HepG2 (cell line): Measurements from ENCODE around the gene AGR3. TPM values are rescaled to one million over a fixed set of nuclear protein-coding genes. Genes with fewer than 3 reads are reported as not detected.

Experiments
- ATAC-seq: fragments of 200-7000 bp; cut with Tn5 transposase; 3 replicates; pipeline ENCODE4 v1.9.1; 2020; ENCODE audit warnings: mild to moderate bottlenecking, moderate library complexity
- BruUV-seq: library from RNA; stranded (reverse); fragments of 400-500 nt; replicated peaks from 2 replicates; lab custom pipeline; 2021; lab: Mats Ljungman, UMichigan
- CTCF ChIA-PET: fragments of 300-600 bp; formaldehyde crosslinking; extraction: SDS; loops from one replicate; lab custom pipeline; 2021; ENCODE audit warnings: low total read pairs, inconsistent platforms, low intra/inter-chr PET ratio; lab: Yijun Ruan, JAX
- POLR2A ChIA-PET: fragments of 350-600 bp; sonication (Branson Sonifier 250); formaldehyde crosslinking; loops from one replicate; lab custom pipeline; 2020; ENCODE audit warnings: antibody characterized with exemption, inconsistent platforms; lab: Yijun Ruan, JAX
- DNase-seq: peaks from one replicate; pipeline ENCODE4 v3.0.0-alpha.2; 2015; ENCODE audit warnings: low spot score
- FAIRE-seq: peaks from 3 replicates; lab custom pipeline; 2011; peaks lifted over from hg19 to GRCh38; lab: Jason Lieb, UNC
- H2AFZ ChIP-seq: one replicate; pipeline ENCODE4 v1.6.1; 2011; ENCODE audit warnings: low read length, inconsistent platforms
- H3K27ac ChIP-seq: fragments of 300-600 bp; 3 replicates; pipeline ENCODE4 v1.8.0; 2011; ENCODE audit warnings: mixed run types, mild to moderate bottlenecking, mixed read lengths, low read length, inconsistent platforms; ENCODE audit not compliant: insufficient read depth; ENCODE audit errors: extremely low read length
- H3K27me3 ChIP-seq, 2 experiments: fragments of 200-600 bp in 1 of 2; 2 replicates in 1 of 2; 3 replicates in 1 of 2; pipeline versions ENCODE4 v1.6.0 to v1.8.0; 2011; ENCODE audit warnings: low read length in 2 of 2, mild to moderate bottlenecking in 2 of 2, moderate library complexity in 2 of 2, inconsistent platforms in 1 of 2; ENCODE audit not compliant: insufficient read depth in 2 of 2, control insufficient read depth in 1 of 2
- H3K36me3 ChIP-seq, 2 experiments: fragments of 200-600 bp in 1 of 2; replicated peaks in 1 of 2; 2 replicates in 1 of 2; 3 replicates in 1 of 2; pipeline versions ENCODE4 v1.5.1 to v1.8.0; 2011; ENCODE audit warnings: low read length in 2 of 2, inconsistent platforms in 1 of 2; ENCODE audit not compliant: insufficient read depth in 2 of 2, control insufficient read depth in 1 of 2
- H3K4me1 ChIP-seq: 2 replicates; pipeline ENCODE4 v1.5.1; 2012; ENCODE audit warnings: low read length, inconsistent platforms; ENCODE audit not compliant: insufficient read depth
- H3K4me2 ChIP-seq: 2 replicates; pipeline ENCODE4 v1.6.0; 2011; ENCODE audit warnings: low read depth, low read length, inconsistent platforms
- H3K4me3 ChIP-seq, 3 experiments: fragments of 200-600 bp in 1 of 3; sonication (generic), shearing (Covaris generic) in 1 of 3; replicated peaks in 1 of 3; 2 replicates each; pipeline ENCODE4 v1.5.1; 2011 to 2016; ENCODE audit warnings: low read length in 3 of 3, inconsistent platforms in 2 of 3, low read depth in 2 of 3, mild to moderate bottlenecking in 2 of 3, control low read depth in 1 of 3, mixed read lengths in 1 of 3; ENCODE audit not compliant: insufficient read depth in 1 of 3
- H3K79me2 ChIP-seq: one replicate; pipeline ENCODE4 v1.6.1; 2011; ENCODE audit warnings: low read length, inconsistent platforms; ENCODE audit not compliant: insufficient read depth
- H3K9ac ChIP-seq: 2 replicates; pipeline ENCODE4 v1.6.0; 2011; ENCODE audit warnings: mild to moderate bottlenecking, low read depth, low read length, inconsistent platforms; ENCODE audit not compliant: insufficient read depth
- H3K9me3 ChIP-seq: 2 replicates; pipeline ENCODE4 v1.5.1; 2012; ENCODE audit warnings: mild to moderate bottlenecking, low read length
- H4K20me1 ChIP-seq: 2 replicates; pipeline ENCODE4 v1.6.0; 2011; ENCODE audit warnings: inconsistent platforms, mild to moderate bottlenecking, low read length, moderate library complexity; ENCODE audit not compliant: insufficient read depth
- BORCS8-MEF2B ChIP-seq: sonication (generic); formaldehyde crosslinking; IDR thresholded peaks from 2 replicates; pipeline ENCODE4 v1.8.0; 2022; ENCODE audit warnings: mild to moderate bottlenecking, missing genetic modification reagents
- EEA1 ChIP-seq: sonication (generic); formaldehyde crosslinking; IDR thresholded peaks from 2 replicates; pipeline ENCODE4 v1.5.1; 2020; ENCODE audit warnings: mild to moderate bottlenecking, missing genetic modification reagents, borderline replicate concordance
- HNRNPUL1 ChIP-seq: fragments of 200-400 bp; formaldehyde crosslinking; IDR thresholded peaks from 2 replicates; pipeline ENCODE4 v1.6.1; 2017; ENCODE audit warnings: low read depth, mild to moderate bottlenecking, low read length, moderate library complexity
- NCOA5 ChIP-seq: sonication (generic); formaldehyde crosslinking; IDR thresholded peaks from 2 replicates; pipeline ENCODE4 v1.4.0; 2020; ENCODE audit warnings: missing genetic modification reagents
- NFE2 ChIP-seq: sonication (generic); formaldehyde crosslinking; IDR thresholded peaks from 2 replicates; pipeline ENCODE4 v1.4.0; 2020; ENCODE audit warnings: missing genetic modification reagents
- PCBP1 ChIP-seq: fragments of 200-400 bp; formaldehyde crosslinking; IDR thresholded peaks from 2 replicates; pipeline ENCODE4 v1.6.1; 2017; ENCODE audit warnings: mild to moderate bottlenecking, low read depth, low read length, borderline replicate concordance
- RFX1 ChIP-seq: fragments of 450-650 bp; IDR thresholded peaks from 2 replicates; pipeline ENCODE4 v1.6.1; 2017
- SALL1 ChIP-seq: sonication (generic); formaldehyde crosslinking; IDR thresholded peaks from 2 replicates; pipeline ENCODE4 v1.8.0; 2022; ENCODE audit warnings: mild to moderate bottlenecking, missing genetic modification reagents
- ZBTB3 ChIP-seq: sonication (generic); formaldehyde crosslinking; IDR thresholded peaks from 2 replicates; pipeline ENCODE4 v1.4.0; 2020; ENCODE audit warnings: low read depth, mild to moderate bottlenecking, moderate library complexity, missing genetic modification reagents, borderline replicate concordance
- ZNF253 ChIP-seq: sonication (generic); formaldehyde crosslinking; IDR thresholded peaks from 2 replicates; pipeline ENCODE4 v1.8.0; 2022; ENCODE audit warnings: mild to moderate bottlenecking, missing genetic modification reagents, borderline replicate concordance
- ZNF256 ChIP-seq: sonication (generic); formaldehyde crosslinking; conservative IDR thresholded peaks from 2 replicates; pipeline ENCODE4 v1.4.0; 2020; ENCODE audit warnings: missing genetic modification reagents
- ZNF550 ChIP-seq: sonication (generic); formaldehyde crosslinking; IDR thresholded peaks from 2 replicates; pipeline ENCODE4 v1.4.0; 2020; ENCODE audit warnings: mild to moderate bottlenecking, missing genetic modification reagents, borderline replicate concordance
- ZNF562 ChIP-seq: sonication (generic); formaldehyde crosslinking; IDR thresholded peaks from 2 replicates; pipeline ENCODE4 v1.8.0; 2022; ENCODE audit warnings: missing genetic modification reagents, borderline replicate concordance
- ZNF589 ChIP-seq: sonication (generic); formaldehyde crosslinking; conservative IDR thresholded peaks from 2 replicates; pipeline ENCODE4 v1.8.0; 2022; ENCODE audit warnings: mild to moderate bottlenecking, moderate library complexity, missing genetic modification reagents
- ZNF788 ChIP-seq: sonication (generic); formaldehyde crosslinking; IDR thresholded peaks from 2 replicates; pipeline ENCODE4 v1.5.0; 2020; ENCODE audit warnings: mild to moderate bottlenecking, missing genetic modification reagents, borderline replicate concordance
- in situ Hi-C: cut with HindIII; loops from 2 replicates; pipeline ENCODE4 v1.10.0; 2017; ENCODE audit warnings: low pct_unique_long_range_greater_than_20kb; ENCODE audit not compliant: extremely low pct_ligation_motif_present
- intact Hi-C: fragments of 100-400 bp; cut with micrococcal nuclease; formaldehyde crosslinking; loops from one replicate; pipeline ENCODE4 v1.10.0; 2022; ENCODE audit not compliant: unreplicated experiment
- polyA plus RNA-seq, 8 experiments: library from polyadenylated mRNA; depleted of rRNA in 3 of 8; stranded (reverse) in 7 of 8; unstranded in 1 of 8; fragments of >200 nt; fragmentation: Illumina TruSeq in 4 of 8; extraction: Trizol in 4 of 8; gene quantifications; 2 replicates each; pipeline versions ENCODE4 v1.2.1 to v1.2.3, GENCODE V29; 2011 to 2016; ENCODE audit warnings: low read depth in 4 of 8, missing spikeins in 1 of 8, mixed read lengths in 1 of 8; ENCODE audit not compliant: insufficient read depth in 1 of 8
- total RNA-seq, 5 experiments: library from RNA; depleted of rRNA; stranded (reverse); fragments of >200 nt; fragmentation: Illumina TruSeq; extraction: Trizol; gene quantifications; 2 replicates each; pipeline ENCODE4 v1.2.3, GENCODE V29; 2016; ENCODE audit warnings: low read depth in 1 of 5
- TF ChIP-seq, protein P1 (sequence below): sonication (generic); formaldehyde crosslinking; IDR thresholded peaks from 2 replicates; pipeline ENCODE4 v1.4.0; 2020; ENCODE audit warnings: missing genetic modification reagents
- TF ChIP-seq, protein P2 (sequence below): sonication (generic); formaldehyde crosslinking; IDR thresholded peaks from 2 replicates; pipeline ENCODE4 v1.8.0; 2022; ENCODE audit warnings: missing genetic modification reagents, mild to moderate bottlenecking, borderline replicate concordance

Gene AGR3
- total and polyA plus RNA-seq, 2 of the 13 experiments (the other 11 are each of a cell fraction or from before 2014, with no cell fraction given), result not detected

DNA sequence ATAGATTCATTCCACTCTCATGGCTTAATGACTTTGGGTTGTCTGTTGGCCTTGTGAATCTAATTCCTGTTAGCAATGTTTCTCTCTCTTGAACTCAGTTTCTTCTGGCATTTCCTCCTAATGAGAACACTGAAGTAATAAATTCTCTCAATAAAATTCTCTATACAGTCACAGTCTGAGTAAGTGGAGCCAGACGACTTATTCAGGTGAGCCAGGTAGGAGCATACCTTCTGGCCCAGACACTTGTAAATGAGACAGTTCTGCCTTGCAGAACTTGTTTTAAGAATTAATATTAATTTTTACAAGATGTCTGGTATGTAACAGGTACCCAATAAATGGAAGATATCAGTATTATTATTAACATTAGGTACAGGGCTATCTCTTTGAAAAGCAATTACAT is 48.4 kb downstream of the AGR3 start (continued):
- no peak for TF ChIP-seq BORCS8-MEF2B (CRISPR knock-in tag)

DNA sequence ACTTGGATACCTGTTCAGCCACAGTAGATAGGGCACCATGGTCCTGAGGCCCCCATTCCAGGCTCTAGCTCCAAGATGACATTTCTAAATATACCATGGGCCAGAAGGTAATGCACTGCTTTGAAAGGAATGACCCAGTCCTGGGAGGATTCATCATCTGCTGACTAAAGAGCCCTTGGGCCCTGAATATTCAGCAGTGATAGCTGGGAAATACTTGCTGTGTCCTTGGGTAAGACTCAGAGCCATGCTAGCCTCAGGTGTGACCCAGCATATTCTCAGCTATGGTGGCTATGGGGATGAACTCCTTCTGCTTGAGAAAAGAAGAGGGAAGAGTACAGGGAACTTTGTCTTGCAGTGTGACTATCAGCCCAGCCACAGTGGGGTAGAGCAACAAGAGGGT is 55.7 kb downstream of the AGR3 start:
- in situ Hi-C loops, result no loop called here

More for the DNA sequence above, 55.7 kb downstream of the AGR3 start:
- Histone ChIP-seq H3K4me3 (no peak overlapping the region), H3K4me1 (peaks cover 7% of the 10 kb centered on the region; the same call in 1 of the 2 replicates), H3K9ac (no peak overlapping the region), H3K27ac (no peak overlapping the region), H3K9me3 (no peaks in the 10 kb centered on the region), H3K4me2 (no peak overlapping the region), H3K27me3 (no peaks in the 10 kb centered on the region; a peak in 1 of 5 replicates), H2AFZ (no peak overlapping the region), H4K20me1 (no peaks in the 10 kb centered on the region), H3K79me2 (no peaks in the 10 kb centered on the region), H3K36me3 (no peaks in the 10 kb centered on the region)
- no TSS peak for BruUV-seq
- intact Hi-C loops, result no loop called here
- DNase-seq (no peak), ATAC-seq (no peak), FAIRE-seq (no peak)
- TF ChIP-seq SALL1 (CRISPR knock-in tag) (no peak), PCBP1 (no peak), ZNF562 (CRISPR knock-in tag) (no peak), ZNF550 (no peak), ZNF589 (no peak), HNRNPUL1 (no peak), ZBTB3 (no peak), ZNF256 (CRISPR knock-in tag) (no peak), NFE2 (no peak), NCOA5 (no peak), EEA1 (CRISPR knock-in tag) (no peak), RFX1 (no peak), ZNF788 (CRISPR knock-in tag) (no peak), ZNF253 (CRISPR knock-in tag) (no peak)
- TF ChIP-seq, protein P1, sequence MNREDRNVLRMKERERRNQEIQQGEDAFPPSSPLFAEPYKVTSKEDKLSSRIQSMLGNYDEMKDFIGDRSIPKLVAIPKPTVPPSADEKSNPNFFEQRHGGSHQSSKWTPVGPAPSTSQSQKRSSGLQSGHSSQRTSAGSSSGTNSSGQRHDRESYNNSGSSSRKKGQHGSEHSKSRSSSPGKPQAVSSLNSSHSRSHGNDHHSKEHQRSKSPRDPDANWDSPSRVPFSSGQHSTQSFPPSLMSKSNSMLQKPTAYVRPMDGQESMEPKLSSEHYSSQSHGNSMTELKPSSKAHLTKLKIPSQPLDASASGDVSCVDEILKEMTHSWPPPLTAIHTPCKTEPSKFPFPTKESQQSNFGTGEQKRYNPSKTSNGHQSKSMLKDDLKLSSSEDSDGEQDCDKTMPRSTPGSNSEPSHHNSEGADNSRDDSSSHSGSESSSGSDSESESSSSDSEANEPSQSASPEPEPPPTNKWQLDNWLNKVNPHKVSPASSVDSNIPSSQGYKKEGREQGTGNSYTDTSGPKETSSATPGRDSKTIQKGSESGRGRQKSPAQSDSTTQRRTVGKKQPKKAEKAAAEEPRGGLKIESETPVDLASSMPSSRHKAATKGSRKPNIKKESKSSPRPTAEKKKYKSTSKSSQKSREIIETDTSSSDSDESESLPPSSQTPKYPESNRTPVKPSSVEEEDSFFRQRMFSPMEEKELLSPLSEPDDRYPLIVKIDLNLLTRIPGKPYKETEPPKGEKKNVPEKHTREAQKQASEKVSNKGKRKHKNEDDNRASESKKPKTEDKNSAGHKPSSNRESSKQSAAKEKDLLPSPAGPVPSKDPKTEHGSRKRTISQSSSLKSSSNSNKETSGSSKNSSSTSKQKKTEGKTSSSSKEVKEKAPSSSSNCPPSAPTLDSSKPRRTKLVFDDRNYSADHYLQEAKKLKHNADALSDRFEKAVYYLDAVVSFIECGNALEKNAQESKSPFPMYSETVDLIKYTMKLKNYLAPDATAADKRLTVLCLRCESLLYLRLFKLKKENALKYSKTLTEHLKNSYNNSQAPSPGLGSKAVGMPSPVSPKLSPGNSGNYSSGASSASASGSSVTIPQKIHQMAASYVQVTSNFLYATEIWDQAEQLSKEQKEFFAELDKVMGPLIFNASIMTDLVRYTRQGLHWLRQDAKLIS (CRISPR knock-in tag), result no peak
- TF ChIP-seq, protein P2, sequence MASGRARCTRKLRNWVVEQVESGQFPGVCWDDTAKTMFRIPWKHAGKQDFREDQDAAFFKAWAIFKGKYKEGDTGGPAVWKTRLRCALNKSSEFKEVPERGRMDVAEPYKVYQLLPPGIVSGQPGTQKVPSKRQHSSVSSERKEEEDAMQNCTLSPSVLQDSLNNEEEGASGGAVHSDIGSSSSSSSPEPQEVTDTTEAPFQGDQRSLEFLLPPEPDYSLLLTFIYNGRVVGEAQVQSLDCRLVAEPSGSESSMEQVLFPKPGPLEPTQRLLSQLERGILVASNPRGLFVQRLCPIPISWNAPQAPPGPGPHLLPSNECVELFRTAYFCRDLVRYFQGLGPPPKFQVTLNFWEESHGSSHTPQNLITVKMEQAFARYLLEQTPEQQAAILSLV (CRISPR knock-in tag), result no peak
- CTCF ChIA-PET, result no interaction called here
- POLR2A ChIA-PET, result no interaction called here
